Stimulated activated CD4-positive, alpha-beta T cell treated with anti-CD3 and anti-CD28 coated beads, TNF-alpha, amount 100 ng/mL, for 48 hours (primary cell): ENCODE data around the gene OPALIN.

ENCODE experiments used
- DNase-seq, 3 donors: peaks; one replicate each; pipeline ENCODE4 v3.0.0-alpha.2; 2020; ENCODE audit warnings: low read depth in 3 of 3

Gene OPALIN

DNA sequence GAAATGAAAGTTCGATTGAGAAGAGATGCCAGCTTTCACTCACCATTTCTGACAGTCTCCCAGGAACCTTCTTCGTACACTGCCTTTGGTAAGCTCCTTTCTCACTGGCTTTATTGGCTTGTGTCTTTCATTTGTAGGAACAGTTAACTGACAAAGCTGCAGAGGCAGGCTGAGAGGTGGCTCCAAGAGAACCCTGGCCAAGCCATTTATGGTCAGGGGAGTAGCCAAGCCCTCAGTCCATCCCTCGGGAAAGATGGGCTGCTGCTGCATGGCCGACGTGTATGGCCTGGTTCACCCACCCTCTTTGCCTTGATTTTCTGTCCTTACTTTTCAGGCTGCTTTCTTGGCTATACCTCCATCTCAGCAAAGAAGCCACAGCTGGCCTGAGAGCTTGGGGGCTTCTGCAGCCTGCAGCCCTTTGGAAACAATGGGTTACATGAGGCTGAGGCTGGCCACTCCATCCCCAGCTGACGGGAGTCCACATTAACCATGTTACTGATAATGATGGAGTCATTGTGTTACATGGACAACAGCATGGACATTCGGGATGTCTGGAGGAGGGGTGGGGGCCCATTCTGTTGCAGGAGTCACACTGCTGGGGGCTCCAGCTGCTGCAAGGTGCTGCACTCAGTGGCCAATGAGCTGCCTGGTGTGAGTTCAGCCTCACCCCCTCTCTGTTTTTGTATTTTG is at the start of gene OPALIN:
OPALIN (minus strand) TSS at position 152 of the 690 bp plus-strand sequence; CDS start at position 46, 106 bp downstream.
- DNase-seq = no peak

- no peak for DNase-seq
Observed at GRCh38 chr10:96408201-96408600, 49.4 kb upstream of the OPALIN start.

DNA sequence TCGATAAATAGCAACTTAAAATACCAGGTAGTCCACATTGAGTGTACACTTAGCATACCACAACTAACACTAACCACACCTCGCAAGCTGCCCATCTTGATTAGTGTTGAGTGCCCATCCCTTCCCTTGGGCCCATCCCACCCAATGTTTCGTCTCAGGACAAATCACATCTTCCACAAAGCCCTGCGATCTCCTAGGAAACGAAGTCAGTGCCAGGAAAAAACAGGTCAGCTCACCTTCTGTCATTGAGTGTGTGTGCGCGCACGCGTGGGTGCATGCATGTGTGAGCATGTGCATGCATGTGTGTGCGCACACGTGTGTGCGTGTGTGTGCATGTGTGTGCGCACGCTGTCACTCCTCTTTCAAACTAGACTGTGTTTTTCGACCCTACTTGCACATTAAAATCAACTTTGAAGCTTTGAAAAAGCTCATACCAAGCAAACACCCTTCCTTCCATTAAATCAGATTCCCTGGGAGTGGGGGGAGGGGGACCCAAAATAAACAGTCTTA is 48.8 kb upstream of the OPALIN start:
- no peak for DNase-seq

- DNase-seq = no peak
Observed at GRCh38 chr10:96406091-96406490, 47.3 kb upstream of the OPALIN start.

DNA sequence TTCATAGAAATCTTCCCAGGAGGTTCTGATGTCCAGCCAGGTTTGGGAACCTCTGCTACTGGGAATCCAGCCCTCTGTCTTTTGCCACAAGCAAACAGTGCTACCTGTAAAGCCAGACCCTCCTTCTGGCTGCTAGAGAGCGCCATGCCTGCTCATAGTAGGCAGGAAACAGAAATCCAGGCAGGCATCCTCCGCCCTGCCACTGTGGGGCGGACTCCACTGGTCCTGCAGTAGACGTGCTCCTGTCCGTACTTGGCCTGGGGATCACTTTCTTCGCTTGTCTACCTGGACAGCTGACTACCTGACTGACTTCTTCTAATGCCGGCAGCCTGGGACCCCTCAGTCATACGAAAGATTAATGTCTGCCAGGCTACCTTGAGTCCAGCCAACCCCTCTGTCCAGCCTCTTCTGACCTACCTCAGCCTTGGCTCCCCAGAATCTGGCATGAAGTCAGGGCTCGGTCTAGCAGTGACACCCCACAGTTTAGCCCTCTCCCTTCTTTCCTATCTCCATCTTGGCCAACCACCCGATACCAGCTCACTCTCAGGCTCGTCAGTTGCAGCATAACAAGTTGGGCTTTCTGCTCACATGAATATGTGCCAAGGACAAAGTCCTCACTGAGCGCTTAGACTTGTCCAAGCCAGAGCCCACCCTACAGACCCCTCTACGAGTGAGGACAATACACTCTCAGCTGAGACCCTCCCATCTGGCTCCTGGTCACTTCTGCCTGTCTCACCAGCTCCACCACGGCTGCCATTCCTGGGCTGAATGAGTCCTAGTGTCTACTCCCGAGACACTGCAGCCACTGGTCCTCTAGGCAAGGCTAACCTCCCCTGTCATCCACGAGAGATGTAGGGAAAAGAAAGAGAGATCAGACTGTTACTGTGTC is 43.9 kb upstream of the OPALIN start:
- no peak for DNase-seq

- DNase-seq = no peak
Observed at GRCh38 chr10:96401036-96401435, 42.2 kb upstream of the OPALIN start.

DNA sequence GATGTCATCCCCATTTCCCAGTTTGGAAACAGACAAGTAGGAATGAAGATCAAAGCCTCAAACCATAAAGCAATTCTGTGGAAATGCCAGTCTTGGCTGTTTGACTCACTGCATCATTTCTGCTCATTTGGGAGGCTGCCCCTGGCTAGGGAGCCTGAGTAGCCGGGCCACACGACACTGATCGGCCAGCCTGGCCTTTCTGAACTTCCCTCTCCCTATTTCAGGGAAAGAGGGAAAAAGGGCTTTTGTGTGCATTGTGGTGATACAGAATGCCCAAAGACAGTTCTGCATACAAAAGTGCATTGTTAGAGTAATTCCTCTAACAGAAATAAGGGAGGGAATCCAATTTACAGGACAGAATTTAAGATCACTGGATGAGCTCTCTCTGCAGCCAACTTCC is 41.7 kb upstream of the OPALIN start:
- no peak for DNase-seq

- DNase-seq = no peak
Observed at GRCh38 chr10:96397902-96398301, 39.1 kb upstream of the OPALIN start.

DNA sequence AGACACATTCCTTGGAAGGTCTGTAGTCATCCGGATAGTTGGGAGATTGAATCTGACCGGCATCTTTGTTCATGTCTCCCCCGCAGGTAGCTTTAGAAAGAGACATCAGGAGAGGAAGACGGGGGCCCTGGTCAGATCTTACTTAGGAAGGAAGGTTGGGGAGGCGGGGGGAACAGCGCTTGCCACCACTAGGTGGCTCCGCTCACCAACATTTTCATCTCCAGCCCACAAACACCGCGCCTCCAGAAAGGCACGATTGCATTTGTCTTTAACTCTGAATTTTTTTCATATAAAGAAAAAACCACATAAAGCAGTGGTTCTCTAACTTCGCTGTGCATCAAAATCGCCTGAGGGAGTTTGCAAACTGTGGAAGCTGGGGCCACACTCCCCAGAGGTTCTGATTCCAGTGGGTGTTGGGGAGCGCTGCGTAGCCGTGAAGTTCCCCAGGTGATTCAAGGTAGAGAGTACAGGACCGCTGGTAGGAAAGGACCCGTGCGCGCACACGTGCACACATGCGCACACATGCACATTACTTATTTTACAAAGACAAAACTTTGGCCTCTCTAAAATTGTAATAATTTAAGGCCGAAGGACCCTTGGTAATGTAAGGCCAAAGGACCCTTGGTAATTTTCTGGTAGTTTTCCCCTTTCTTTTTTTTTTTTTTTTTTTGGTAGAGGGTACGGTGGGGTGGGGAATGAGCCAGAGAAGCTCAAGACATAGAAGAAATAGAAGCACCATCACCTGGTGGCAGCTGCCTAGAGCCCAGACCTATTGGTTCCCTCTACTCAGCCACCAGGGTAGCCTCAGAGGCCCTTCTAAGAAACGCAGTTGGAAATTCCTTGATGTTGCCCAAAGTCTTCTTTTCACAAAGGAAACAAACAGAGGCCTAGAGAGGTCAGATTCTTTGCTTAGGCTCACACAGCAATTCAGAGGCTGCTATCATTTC is 37.4 kb upstream of the OPALIN start:
- DNase-seq = peak; percentile 6 to 42 (median 19)

GRCh38 chr10:96390460-96390864 is 31.7 kb upstream of the OPALIN start:
- DNase-seq = no peak

DNA sequence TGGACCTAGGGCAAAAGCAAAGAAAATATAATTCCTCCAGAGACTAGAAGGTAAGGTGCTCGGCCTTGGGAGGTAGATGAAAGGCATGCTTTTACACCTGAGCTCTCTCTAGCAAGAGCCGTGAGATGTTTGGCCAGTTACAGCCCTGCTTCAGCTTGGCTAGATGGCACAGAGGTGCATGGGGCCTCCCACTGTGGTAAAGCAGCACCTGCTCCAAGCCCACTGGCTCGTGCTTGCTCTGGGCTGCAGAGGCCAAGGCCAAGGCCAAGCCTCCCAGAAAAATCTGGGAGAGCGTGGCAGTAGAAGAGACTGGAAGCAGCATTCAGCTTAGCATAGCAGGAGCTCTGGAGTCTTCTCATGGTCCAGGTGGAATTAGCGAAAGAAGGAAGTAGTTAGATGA is 31.0 kb upstream of the OPALIN start:
- DNase-seq = no peak

GRCh38 chr10:96387601-96388000 is 28.8 kb upstream of the OPALIN start:
- no peak for DNase-seq

GRCh38 chr10:96387161-96387560 is 28.4 kb upstream of the OPALIN start:
- no peak for DNase-seq

DNA sequence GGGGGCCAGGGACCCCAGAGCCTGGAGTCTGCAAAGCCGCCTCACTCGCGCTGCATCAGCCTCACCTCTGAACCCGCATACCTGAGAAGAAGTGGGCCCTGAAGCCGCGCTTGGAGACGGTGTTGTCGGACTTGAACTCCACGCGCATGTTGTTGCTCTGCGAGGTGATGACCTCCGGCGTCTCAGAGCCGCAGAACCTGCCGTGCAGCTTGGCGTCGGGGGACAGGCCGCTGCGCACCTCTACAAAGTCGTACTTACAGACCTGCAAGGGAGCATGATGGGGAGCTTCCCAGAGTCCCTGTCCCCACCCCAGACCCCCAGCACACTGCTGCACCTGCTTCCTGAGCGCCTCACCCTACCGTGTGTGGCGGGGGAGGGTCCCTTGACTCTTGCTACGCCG is 25.7 kb upstream of the OPALIN start:
- no peak for DNase-seq

- no peak for DNase-seq
Observed at GRCh38 chr10:96380821-96381220, 22.0 kb upstream of the OPALIN start.

DNA sequence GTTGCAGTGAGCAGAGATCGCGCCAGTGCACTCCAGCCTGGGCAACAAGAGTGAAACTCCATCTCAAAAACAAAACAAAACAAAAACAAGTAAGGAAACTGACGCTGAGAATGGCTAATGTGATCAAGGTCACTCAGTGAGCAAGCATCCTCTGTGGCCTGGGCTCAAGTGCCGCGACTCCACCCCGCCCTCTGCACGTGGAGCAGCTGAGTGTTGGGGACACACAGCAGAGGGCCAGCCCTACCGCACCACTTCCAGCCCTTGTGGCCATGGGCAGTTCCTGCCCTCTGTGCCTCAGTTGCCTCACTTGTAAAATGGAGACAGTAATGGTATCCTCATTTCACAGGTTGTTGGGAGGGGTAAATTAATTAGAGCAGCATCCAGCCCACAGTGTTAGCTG is 21.0 kb upstream of the OPALIN start:
- DNase-seq = no peak

DNA sequence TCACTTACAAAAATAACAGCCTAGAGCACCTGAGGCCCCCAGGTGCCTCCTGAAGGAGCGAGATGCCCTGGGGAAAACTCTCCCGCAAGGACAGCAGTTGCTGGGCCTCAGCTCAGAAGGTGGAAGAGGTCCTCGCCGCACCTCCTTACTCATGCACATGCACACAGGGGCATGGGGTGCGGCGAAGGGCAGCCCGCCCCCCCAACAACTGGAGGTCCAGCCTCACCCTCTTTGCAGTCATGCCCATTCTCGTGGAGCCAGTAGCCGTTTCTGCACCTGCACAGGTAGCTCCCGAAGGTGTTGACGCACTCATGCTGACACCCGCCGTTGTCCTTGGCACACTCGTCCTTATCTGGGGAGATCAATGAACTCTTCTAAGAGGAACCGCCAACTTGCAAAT is 19.9 kb upstream of the OPALIN start:
- no peak for DNase-seq

GRCh38 chr10:96377816-96378294 is 19.1 kb upstream of the OPALIN start:
- DNase-seq = no peak

DNA sequence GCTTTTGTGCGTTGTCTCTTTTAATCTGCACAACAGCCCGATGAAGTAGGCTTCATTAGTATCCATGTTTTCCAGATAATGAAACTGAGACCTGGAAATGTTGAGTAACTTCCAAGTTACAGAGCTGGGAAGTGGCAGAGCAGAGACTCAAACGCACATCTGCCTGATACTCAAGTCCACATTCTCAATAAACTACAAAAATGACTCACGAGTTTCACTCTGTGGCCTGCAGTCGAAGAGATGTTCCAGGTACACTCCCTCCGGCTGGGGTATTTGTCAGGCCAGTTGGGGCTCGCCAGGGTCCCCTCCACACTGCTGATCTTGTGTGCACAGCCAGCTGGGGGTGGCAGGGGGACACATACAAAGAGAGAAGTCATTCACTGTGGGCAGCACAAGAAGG is 17.7 kb upstream of the OPALIN start:
- no peak for DNase-seq

- DNase-seq = peak; percentile 57 to 64 (median 59)
Observed at GRCh38 chr10:96374985-96375830, 16.4 kb upstream of the OPALIN start.

- no peak for DNase-seq
Observed at GRCh38 chr10:96374639-96374984, 15.8 kb upstream of the OPALIN start.
